ENCODE data around the gene IQUB.
"Not testable (repeated sequence)": the region's sequence is repeated elsewhere in the genome, so short reads cannot be mapped to it uniquely, and the experiment has no call there.

IQUB gene

DNA sequence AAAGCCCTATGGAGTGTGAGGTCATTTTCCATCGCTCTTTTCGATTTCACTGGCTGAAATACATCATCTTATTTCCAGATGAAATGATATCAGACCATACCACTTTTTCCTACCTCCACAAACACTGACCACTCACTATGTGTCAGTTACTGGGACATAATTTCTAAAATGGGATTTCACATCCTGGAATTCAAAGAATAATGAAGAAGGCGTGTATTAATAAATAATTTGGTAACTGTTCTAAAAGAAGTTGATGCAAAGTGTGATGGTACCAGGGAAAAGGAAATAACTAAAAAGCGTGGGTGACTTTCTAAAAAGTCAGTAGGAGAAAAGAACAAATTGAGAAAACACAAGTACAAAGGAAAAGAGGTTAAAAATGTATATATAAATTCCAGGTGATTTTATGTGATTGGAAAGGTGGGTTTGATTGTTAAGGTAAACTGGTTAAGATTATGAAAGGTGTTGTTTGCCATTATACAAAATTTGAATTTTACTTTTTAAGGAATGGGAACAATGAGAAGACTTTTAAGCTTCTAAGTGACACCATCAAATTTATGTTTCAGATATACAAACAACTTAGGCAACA, 24.0 kb upstream of the IQUB start:
- TF ChIP-seq, protein P1, sequence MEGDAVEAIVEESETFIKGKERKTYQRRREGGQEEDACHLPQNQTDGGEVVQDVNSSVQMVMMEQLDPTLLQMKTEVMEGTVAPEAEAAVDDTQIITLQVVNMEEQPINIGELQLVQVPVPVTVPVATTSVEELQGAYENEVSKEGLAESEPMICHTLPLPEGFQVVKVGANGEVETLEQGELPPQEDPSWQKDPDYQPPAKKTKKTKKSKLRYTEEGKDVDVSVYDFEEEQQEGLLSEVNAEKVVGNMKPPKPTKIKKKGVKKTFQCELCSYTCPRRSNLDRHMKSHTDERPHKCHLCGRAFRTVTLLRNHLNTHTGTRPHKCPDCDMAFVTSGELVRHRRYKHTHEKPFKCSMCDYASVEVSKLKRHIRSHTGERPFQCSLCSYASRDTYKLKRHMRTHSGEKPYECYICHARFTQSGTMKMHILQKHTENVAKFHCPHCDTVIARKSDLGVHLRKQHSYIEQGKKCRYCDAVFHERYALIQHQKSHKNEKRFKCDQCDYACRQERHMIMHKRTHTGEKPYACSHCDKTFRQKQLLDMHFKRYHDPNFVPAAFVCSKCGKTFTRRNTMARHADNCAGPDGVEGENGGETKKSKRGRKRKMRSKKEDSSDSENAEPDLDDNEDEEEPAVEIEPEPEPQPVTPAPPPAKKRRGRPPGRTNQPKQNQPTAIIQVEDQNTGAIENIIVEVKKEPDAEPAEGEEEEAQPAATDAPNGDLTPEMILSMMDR (IDR thresholded peaks at IDR 0.05; ENCODE audit: low read depth, low read length, missing control alignments) = no peak
- H3K4me3 ChIP-seq (ENCODE audit: low read depth, low read length) = peak overlapping the region; percentile 95
- in situ Hi-C loops (cut with HindIII; ENCODE audit: low sequenced_read_pairs) = no loop called here
- no peak for DNase-seq (ENCODE audit: low read depth)

DNA sequence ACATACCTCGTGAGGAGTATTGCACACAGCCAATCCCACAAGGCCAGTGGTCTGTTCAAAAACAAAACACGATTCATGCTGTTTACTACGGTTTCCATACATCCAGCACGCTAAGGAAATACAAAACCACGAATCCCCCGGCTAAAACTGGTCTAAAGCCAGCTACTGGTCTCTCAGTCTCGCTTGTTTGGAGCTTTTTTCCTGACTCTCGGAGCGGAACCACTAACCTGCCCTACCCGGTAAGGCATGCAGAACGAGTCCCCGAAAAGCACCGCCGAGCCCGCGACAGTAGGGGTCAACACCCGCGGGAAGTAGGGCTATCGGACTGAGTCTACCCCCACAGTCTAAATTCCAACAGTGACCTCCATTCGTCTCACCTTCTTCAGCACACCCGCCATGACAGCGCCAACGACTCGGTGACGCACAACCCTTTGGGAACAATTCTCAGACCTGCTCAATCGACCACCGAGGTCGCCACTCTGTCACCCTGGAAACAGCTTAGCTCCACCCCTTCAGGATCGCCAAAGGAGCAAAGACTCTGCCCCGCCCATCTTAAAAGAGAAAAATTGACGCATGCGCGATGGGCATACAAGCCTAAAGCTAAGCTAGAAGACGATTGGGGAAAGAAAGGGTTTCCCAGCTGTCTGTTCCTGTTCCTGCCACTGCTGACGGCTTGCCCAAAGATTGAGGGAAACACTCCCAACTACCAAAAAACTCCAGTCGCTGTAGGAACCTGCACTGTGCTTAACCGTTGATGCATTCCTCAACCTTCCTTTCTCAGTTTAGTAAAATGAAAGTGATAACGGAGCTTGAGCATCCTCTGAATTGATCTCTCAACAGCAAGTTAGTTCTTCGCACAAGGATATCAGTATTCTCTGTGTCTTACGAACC, 23.2 kb upstream of the IQUB start, which contains the start of gene NDUFA5:
NDUFA5 (minus strand) TSS at position 421 of the 891 bp plus-strand sequence; CDS start at position 398, 23 bp downstream.
- TF ChIP-seq, protein P1 (IDR thresholded peaks at IDR 0.05; ENCODE audit: low read depth, low read length, missing control alignments) = no peak
- DNase-seq (ENCODE audit: low read depth) = peak; percentile 99
- in situ Hi-C loops (cut with HindIII; ENCODE audit: low sequenced_read_pairs) = no loop called here
- H3K4me3 ChIP-seq (ENCODE audit: low read depth, low read length) = peak within 1 kb of the TSS; percentile 95

DNA sequence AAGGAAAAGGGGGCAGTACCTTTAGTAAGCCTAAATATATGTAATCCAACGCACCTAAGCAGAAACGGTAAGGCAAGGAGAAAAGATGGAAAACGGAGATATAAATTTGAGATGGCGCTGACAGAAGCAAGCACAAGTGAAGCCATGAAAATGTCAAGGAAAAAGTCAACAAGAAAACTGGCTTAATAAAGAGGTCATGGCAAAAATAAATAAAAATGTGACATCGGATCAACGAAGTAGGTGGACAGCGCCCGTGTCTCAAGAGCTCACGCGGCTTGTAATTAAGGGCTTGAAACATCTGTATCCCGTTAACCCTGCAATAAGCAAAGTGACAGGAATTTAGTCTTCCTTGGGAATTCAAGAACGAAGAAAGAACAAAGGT, 22.6 kb upstream of the IQUB start:
- in situ Hi-C loops (cut with HindIII; ENCODE audit: low sequenced_read_pairs) = no loop called here
- H3K4me3 ChIP-seq (ENCODE audit: low read depth, low read length) = peak overlapping the region; percentile 95
- DNase-seq (ENCODE audit: low read depth) = peak; percentile 5
- TF ChIP-seq, protein P1 (IDR thresholded peaks at IDR 0.05; ENCODE audit: low read depth, low read length, missing control alignments) = no peak

DNA sequence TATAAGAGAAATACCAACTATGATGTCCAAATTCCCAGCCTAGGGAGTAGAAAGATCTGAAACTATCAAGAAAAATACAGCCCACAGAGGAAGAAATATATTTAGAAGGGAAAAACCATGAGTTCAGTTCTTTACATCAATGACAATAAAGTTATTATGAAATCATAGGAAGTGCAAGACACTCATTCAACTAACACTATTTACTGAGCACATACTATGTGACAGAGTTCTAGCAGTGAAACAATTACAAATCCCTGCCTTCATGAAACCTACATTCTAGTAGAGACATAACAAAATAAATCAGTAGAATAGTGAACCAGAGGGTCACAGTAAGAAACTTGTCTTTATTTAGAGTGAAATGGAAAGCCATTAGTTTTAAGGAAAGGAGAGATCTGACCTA, 21.1 kb upstream of the IQUB start:
- no peak overlapping the region for H3K4me3 ChIP-seq (ENCODE audit: low read depth, low read length)
- no peak for DNase-seq (ENCODE audit: low read depth)
- TF ChIP-seq, protein P1 (IDR thresholded peaks at IDR 0.05; ENCODE audit: low read depth, low read length, missing control alignments) = no peak
- in situ Hi-C loops (cut with HindIII; ENCODE audit: low sequenced_read_pairs) = no loop called here

DNA sequence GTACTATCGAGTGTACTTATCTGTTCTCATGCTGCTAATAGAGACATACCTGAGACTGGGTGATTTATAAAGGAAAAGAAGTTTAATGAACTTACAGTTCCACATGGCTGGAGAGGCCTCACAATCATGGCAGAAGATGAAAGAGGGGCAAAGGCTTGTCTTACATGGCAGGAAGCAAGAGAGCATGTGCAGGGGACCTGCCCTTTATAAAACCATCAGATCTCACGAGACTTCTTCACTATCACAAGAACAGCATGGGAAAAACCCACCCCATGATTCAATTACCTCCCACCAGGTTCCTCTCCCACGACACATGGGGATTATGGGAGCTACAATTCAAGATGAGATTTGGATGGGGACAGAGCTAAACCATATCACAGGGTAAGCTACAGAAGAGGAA, 18.8 kb upstream of the IQUB start:
- TF ChIP-seq, protein P1 (IDR thresholded peaks at IDR 0.05; ENCODE audit: low read depth, low read length, missing control alignments) = no peak
- H3K4me3 ChIP-seq (ENCODE audit: low read depth, low read length) = no peak overlapping the region
- in situ Hi-C loops (cut with HindIII; ENCODE audit: low sequenced_read_pairs) = no loop called here
- no peak for DNase-seq (ENCODE audit: low read depth)

DNA sequence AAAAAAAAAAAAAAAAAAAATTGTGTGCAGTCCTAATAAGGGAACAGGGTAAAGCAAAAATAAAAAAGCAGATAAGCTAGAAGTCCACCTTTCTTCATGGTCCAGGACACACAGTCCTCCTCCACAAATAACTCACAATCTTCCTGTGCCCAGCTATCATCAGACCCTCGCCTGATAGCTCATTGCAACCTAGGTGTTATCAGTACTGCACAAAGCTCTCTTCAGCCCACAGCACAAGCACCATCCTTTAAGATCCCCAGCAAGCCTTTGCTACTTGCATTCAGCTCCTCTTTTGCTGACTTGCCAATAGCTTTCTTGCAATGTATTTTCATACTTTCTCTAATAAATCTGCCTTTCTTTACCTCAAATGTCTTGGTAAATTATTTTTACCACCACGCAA, 18.2 kb upstream of the IQUB start:
- TF ChIP-seq, protein P1 (IDR thresholded peaks at IDR 0.05; ENCODE audit: low read depth, low read length, missing control alignments) = no peak
- no peak for DNase-seq (ENCODE audit: low read depth)
- in situ Hi-C loops (cut with HindIII; ENCODE audit: low sequenced_read_pairs) = no loop called here
- H3K4me3 ChIP-seq (ENCODE audit: low read depth, low read length) = no peak overlapping the region

DNA sequence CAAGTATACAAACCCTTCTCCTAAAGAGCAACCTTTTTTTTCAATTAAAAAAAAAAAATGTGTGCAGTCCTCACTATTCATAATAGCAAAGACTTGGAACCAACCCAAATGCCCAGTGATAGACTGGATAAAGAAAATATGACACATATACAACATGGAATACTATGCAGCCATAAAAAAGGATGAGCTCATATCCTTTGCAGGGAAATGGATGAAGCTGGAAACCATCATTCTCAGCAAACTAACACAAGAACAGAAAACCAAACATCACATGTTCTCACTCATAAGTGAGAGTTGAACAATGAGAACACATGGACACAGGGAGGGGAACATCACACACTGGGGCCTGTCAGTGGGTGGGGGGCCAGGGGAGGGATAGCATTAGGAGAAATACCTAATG, 17.7 kb upstream of the IQUB start:
- H3K4me3 ChIP-seq (ENCODE audit: low read depth, low read length); in situ Hi-C loops (cut with HindIII; ENCODE audit: low sequenced_read_pairs); DNase-seq (ENCODE audit: low read depth): not testable (repeated sequence)

All from astrocyte of the cerebellum (primary cell).